ENCODE data around the gene SPRR2E.

Gene SPRR2E

GRCh38 chr1:153095764-153096163 is 1.4 kb upstream of the SPRR2E start:
- no peak for TF ChIP-seq FOXP2 (optimal IDR thresholded peaks at IDR 0.05; ENCODE audit: borderline replicate concordance, extremely low read depth, extremely low read length, insufficient read depth)
- no peak for TF ChIP-seq POLR2AphosphoS5 (IDR thresholded peaks at IDR 0.05; ENCODE audit: low read depth, low read length)
- no peak for TF ChIP-seq REST (IDR thresholded peaks at IDR 0.05; ENCODE audit: insufficient read depth in 1 of 2, low read depth in 2 of 2, low read length in 2 of 2)
- no peak for TF ChIP-seq SIN3A (IDR thresholded peaks at IDR 0.05; ENCODE audit: borderline replicate concordance, insufficient read depth, low read length)
- TF ChIP-seq TAF1 (IDR thresholded peaks at IDR 0.05; ENCODE audit: borderline replicate concordance, insufficient read depth, low read length): no peak

- no peak for TF ChIP-seq SIN3A (IDR thresholded peaks at IDR 0.05; ENCODE audit: borderline replicate concordance, insufficient read depth, low read length)
- TF ChIP-seq POLR2AphosphoS5 (IDR thresholded peaks at IDR 0.05; ENCODE audit: low read depth, low read length): no peak
- no peak for TF ChIP-seq REST (IDR thresholded peaks at IDR 0.05; ENCODE audit: insufficient read depth in 1 of 2, low read depth in 2 of 2, low read length in 2 of 2)
- no peak for TF ChIP-seq FOXP2 (optimal IDR thresholded peaks at IDR 0.05; ENCODE audit: borderline replicate concordance, extremely low read depth, extremely low read length, insufficient read depth)
- TF ChIP-seq TAF1 (IDR thresholded peaks at IDR 0.05; ENCODE audit: borderline replicate concordance, insufficient read depth, low read length): no peak
These were observed 6.7 kb downstream of the SPRR2E start for GRCh38 chr1:153087652-153088051.

- TF ChIP-seq POLR2AphosphoS5 (IDR thresholded peaks at IDR 0.05; ENCODE audit: low read depth, low read length): no peak
- no peak for TF ChIP-seq FOXP2 (optimal IDR thresholded peaks at IDR 0.05; ENCODE audit: borderline replicate concordance, extremely low read depth, extremely low read length, insufficient read depth)
- TF ChIP-seq TAF1 (IDR thresholded peaks at IDR 0.05; ENCODE audit: borderline replicate concordance, insufficient read depth, low read length): no peak
- TF ChIP-seq REST (IDR thresholded peaks at IDR 0.05; ENCODE audit: insufficient read depth in 1 of 2, low read depth in 2 of 2, low read length in 2 of 2): no peak
- TF ChIP-seq SIN3A (IDR thresholded peaks at IDR 0.05; ENCODE audit: borderline replicate concordance, insufficient read depth, low read length): no peak
These were observed 12.6 kb downstream of the SPRR2E start for GRCh38 chr1:153081736-153082135.

- no peak for TF ChIP-seq SIN3A (IDR thresholded peaks at IDR 0.05; ENCODE audit: borderline replicate concordance, insufficient read depth, low read length)
- TF ChIP-seq REST (IDR thresholded peaks at IDR 0.05; ENCODE audit: insufficient read depth in 1 of 2, low read depth in 2 of 2, low read length in 2 of 2): no peak
- no peak for TF ChIP-seq POLR2AphosphoS5 (IDR thresholded peaks at IDR 0.05; ENCODE audit: low read depth, low read length)
- no peak for TF ChIP-seq FOXP2 (optimal IDR thresholded peaks at IDR 0.05; ENCODE audit: borderline replicate concordance, extremely low read depth, extremely low read length, insufficient read depth)
- TF ChIP-seq TAF1 (IDR thresholded peaks at IDR 0.05; ENCODE audit: borderline replicate concordance, insufficient read depth, low read length): no peak
These were observed 21.3 kb downstream of the SPRR2E start for GRCh38 chr1:153072806-153073726.
